IPS-NIHi11 (cell line): ENCODE results near the gene DCUN1D3.
A peak's percentile ranks its signal among the peaks of the same experiment; 100 is the strongest.

ENCODE experiments used
- DNase-seq: peaks from one replicate; pipeline ENCODE4 v3.0.0; 2012; ENCODE audit warnings: mixed read lengths, low spot score

The DCUN1D3 gene

GRCh38 chr16:20918486-20919239 is 18.5 kb upstream of the DCUN1D3 start:
- DNase-seq: no peak

- no peak for DNase-seq
These were observed 16.8 kb upstream of the DCUN1D3 start for GRCh38 chr16:20916942-20917341.

DNA sequence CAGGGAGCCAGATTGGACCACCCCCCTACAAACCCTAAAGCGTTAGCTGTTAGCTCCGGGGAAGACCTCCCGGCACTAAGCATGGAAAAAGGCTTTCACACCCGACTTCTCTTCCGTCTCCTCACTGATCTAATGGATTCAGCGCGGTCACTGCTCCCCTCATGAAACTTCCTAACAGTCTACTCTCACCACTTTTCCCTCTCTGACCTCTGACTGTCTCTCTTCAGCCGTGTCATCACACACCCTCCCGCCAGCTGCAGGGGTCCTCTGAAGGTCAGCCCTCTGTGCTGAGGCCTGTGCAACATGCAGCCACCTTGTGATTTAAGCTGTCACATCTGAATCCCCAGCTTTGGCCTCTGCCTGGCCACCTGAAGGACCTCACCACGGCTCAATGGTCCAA is 16.1 kb upstream of the DCUN1D3 start:
- DNase-seq: no peak

DNA sequence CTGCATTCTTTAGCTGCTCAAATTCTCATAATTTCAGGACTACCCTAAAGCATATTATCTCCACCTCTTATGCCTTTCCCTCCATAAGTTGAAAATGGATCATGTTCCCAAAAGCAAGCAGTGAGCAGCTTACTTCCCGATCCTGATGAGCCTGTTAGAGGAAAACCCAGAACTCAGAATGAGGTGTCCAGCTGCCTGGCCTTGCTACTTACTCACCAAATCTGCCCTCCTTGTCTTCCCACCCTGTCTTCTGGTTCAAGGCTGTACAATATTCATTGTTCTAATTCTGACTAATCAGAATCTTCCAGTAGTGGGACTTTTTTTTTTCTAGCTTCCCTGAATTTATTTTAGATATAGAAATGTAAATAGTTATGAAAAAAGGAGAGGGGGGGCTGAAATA is 11.2 kb upstream of the DCUN1D3 start:
- DNase-seq: no peak

DNA sequence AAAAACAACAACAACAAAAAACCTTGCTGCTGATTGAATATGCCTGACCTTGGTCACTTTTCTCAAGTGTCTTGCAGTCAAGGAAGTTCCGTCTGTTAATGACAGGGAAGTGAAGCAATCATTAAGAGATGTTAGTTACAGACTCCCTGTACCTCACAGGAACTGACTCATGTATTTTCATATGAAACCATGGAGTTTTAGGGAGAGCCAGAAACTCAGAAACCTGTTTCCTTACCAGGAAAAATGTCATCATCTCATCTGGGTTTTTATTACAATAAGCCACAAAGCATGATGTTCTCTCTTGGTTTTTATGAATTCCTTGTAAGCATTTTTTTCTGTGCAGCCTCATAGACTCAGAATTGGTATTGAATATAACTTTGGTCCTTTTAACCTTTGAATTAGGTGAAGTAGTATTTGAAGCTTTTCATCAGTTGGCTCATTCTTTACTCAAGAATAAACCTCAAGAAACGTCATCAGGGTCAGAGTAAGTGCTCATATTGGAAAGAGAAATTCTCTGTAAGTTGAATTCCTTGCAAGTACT is 10.7 kb upstream of the DCUN1D3 start:
- no peak for DNase-seq

GRCh38 chr16:20906341-20907255 is 6.4 kb upstream of the DCUN1D3 start:
- DNase-seq: no peak

GRCh38 chr16:20905576-20905975 is 5.4 kb upstream of the DCUN1D3 start:
- no peak for DNase-seq

GRCh38 chr16:20904507-20905081 is 4.4 kb upstream of the DCUN1D3 start:
- DNase-seq: no peak

- no peak for DNase-seq
These were observed 3.8 kb upstream of the DCUN1D3 start for GRCh38 chr16:20903899-20904506.

DNA sequence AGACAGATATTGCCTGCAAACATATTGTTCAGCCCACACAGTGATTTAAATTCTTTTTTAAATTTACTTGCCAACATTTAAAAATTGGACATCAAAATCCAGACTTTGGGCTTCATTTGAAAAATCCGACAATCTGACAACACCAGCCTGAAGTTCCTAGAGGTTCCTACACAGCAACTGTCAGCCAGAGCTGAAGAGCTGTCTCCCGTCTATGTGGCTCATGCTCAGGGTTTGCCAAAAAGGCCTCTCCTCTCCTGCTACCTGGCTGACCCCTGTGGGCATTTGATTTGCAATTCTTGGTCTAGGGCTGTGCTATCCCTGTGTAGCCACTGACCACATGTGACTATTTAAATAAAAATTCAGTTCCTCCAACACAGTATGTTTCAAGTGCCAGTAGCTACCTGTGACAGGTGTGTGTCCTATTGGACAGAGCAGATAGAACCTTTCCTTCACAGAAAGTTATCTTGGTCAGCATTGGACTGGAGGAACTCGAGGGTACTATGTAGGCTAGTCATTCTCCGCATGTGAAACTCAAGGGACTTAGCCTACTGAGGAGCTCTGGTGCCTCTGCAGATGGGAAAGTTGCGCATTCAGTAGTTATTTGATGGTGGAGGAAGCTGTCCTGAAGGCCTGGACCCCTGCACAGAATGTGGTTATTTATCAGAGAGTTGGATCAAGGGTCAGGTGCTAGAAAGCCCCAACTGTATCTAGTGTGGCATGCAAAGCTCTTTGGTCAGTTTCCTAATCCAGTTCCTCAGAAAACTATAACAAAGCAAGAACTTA is 3.1 kb upstream of the DCUN1D3 start:
- DNase-seq: no peak

GRCh38 chr16:20902426-20902825 is 2.3 kb upstream of the DCUN1D3 start:
- DNase-seq: no peak

DNA sequence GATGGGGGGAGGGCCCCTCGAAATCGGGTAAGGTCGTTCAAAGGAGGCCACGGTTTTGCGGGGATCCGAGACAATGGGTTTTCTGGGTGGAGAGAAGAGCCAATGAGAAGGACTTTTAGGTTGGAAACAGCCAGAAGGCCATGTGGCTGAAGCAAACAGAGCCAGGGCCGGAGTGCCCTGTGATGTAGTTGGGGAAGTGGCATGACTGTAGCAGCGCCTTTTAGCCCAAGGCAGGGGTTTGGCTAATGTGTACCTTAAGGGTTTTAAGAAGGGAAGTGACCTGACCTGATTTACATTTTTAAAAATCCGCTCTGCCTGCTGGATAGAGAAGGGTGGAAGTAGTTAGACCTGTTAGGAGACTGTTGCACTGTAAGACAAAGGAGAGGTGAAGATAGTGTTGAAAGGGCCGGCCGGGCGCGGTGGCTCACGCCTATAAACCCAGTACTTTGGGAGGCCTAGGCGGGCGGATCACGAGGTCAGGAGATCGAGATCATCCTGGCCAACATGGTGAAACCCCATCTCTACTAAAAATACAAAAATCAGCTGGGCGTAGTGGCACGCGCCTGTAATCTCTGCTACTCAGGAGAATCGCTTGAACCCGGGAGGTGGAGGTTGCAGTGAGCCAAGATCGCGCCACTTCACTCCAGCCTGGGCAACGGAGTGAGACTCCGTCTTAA is 1.4 kb upstream of the DCUN1D3 start:
- DNase-seq: peak; percentile 52

DNA sequence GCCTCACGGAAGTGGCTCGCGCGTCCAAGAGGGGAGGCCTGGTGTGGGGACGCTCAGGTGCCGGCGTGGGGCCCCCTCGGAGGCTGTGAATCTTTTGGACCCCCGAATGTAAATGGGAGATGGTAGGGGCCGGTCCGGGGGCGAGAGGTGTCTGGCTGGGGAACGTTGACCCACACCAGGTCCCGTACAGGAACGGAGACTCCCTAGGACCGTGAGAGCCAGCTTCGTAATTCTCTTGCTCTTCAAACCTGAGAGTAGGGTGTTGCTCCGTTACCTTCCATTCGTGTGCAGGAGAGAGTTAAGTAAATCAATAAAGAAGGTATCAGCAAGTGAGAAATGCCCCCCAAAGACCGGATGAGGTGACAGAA is 894 bp upstream of the DCUN1D3 start:
- no peak for DNase-seq

GRCh38 chr16:20899477-20900298 is 470 bp downstream of the DCUN1D3 start:
- DNase-seq: no peak

DNA sequence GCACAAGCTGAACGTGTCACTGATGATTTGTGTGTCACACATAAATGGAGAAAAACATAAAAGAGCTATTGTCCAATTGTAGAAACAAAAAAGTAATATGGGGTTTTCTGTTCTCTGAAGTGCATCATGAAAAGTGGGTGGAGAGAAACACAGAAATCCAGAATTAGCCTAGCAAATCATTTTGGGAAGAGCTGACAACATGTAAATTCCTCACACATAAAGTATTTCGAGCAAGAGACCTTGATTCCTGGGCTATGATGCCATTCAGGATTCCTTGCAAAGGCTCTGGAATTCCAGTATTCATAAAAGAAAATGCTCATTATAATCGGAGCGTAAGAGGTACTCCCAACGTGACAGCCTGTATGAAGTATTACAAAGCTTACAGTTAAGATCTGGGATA is 1.1 kb downstream of the DCUN1D3 start:
- DNase-seq: no peak

- DNase-seq: no peak
These were observed 2.2 kb downstream of the DCUN1D3 start for GRCh38 chr16:20897922-20898321.

GRCh38 chr16:20897253-20897897 is 2.8 kb downstream of the DCUN1D3 start:
- no peak for DNase-seq

- DNase-seq: no peak
These were observed 5.8 kb downstream of the DCUN1D3 start for GRCh38 chr16:20894388-20894787.

- DNase-seq: no peak
These were observed 10.4 kb downstream of the DCUN1D3 start for GRCh38 chr16:20889625-20890275.
